Loucy (cell line): Measurements from ENCODE around the gene CACNA2D3.

Experiments
- CTCF ChIP-seq: fragments of 200-600 bp; sonication (generic); conservative IDR thresholded peaks from 2 replicates; pipeline ENCODE4 v1.5.1; 2014; ENCODE audit warnings: mild to moderate bottlenecking, antibody characterized with exemption, low read length
- EZH2phosphoT487 ChIP-seq: fragments of 200-600 bp; IDR thresholded peaks from 2 replicates; pipeline ENCODE4 v1.6.1; 2018; ENCODE audit warnings: antibody characterized with exemption, mild to moderate bottlenecking, moderate library complexity, borderline replicate concordance

GRCh38 chr3:54178376-54178775, 56.0 kb downstream of the CACNA2D3 start:
- TF ChIP-seq CTCF (no peak), EZH2phosphoT487 (no peak)
